ENCODE results near the gene SERBP1. TPM values are rescaled to one million over a fixed set of nuclear protein-coding genes. Genes with fewer than 3 reads are reported as not detected.
"Not testable (repeated sequence)": the region's sequence is repeated elsewhere in the genome, so short reads cannot be mapped to it uniquely, and the experiment has no call there.

Gene SERBP1
- total RNA-seq, 1 experiment from 2014 or later, result 249 TPM

- no peak for DNase-seq (ENCODE audit: low read depth in 1 of 2, low spot score in 2 of 2)
- Histone ChIP-seq H3K9me3 (replicated peaks) (no peaks in the 10 kb centered on the region), H3K27me3 (replicated peaks) (no peaks in the 10 kb centered on the region), H3K4me1 (replicated peaks) (peaks cover 22% of the 10 kb centered on the region), H3K4me3 (no peak overlapping the region), H3K36me3 (peaks cover 12% of the 10 kb centered on the region), H3K27ac (no peak overlapping the region)
Observed at GRCh38 chr1:67433837-67434236, 3.6 kb upstream of the SERBP1 start.

DNA sequence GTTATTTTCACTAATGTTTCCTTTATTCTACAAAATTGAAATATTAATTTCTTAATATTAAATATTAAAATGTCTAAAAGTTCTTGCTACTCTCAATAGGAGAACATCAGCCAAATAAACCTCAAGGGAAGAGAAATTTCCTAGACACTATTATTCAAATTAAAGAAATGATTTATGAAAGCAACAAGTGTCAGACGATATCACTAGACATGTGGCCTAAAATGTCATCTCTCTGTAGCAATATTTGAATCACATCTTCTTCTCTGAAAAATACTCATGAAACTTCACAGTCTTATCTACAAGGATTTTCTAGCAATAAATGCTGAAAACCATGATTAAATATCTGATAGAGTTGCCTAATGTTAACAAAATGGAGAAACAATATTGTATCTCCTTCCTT, 2.5 kb upstream of the SERBP1 start:
- peaks cover 26% of the 10 kb centered on the region for H3K4me1 ChIP-seq (replicated peaks)
- DNase-seq (ENCODE audit: low read depth in 1 of 2, low spot score in 2 of 2), result no peak
- H3K27me3 ChIP-seq (replicated peaks), result no peaks in the 10 kb centered on the region

DNA sequence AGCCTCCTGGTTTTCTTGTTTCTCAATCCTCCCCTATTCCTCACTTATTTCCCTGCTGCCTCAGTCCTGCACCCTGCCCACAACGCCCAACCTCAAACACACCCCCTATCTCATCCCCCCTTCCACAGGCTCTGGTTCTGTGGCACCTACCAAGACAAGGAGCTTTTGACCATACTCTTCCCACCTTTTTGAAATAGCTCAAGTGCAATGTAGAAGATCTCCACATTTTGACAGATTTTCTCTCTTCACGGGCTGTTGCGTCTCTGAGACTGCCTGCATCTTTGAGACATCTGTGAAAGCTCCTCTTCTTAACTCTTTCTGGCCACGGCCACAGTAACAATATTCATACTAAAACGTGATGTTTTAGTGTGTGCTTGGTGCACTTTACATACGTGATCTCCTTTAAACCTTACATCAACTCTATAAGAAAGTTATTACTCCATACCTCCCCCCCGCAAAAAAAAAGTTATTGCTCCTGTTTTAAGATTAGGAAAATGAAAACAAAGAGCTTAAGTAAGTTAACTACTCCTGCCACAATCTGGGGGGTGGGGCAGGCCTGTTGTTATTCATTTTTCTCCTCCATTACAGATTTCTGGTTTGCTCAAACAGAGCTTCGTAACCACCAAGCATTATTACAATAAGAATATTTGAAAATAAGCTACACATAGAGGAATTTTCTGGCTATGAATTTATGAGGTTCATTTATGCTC, 1.8 kb upstream of the SERBP1 start:
- H3K9me3 ChIP-seq (replicated peaks), result no peaks in the 10 kb centered on the region
- H3K4me3 ChIP-seq, result no peak overlapping the region
- peaks cover 31% of the 10 kb centered on the region for H3K4me1 ChIP-seq (replicated peaks)
- H3K27me3 ChIP-seq (replicated peaks), result no peaks in the 10 kb centered on the region
- DNase-seq (ENCODE audit: low read depth in 1 of 2, low spot score in 2 of 2), result no peak
- H3K27ac ChIP-seq, result no peak overlapping the region
- peaks cover 31% of the 10 kb centered on the region for H3K36me3 ChIP-seq

More for the DNA sequence above, 2.5 kb upstream of the SERBP1 start:
- H3K36me3 ChIP-seq, result peaks cover 23% of the 10 kb centered on the region
- no peaks in the 10 kb centered on the region for H3K9me3 ChIP-seq (replicated peaks)
- no peak overlapping the region for H3K27ac ChIP-seq
- H3K4me3 ChIP-seq, result no peak overlapping the region

- no peak for DNase-seq (ENCODE audit: low read depth in 1 of 2, low spot score in 2 of 2)
- peaks cover 31% of the 10 kb centered on the region for H3K4me1 ChIP-seq (replicated peaks)
- H3K27ac ChIP-seq, result peak overlapping the region; percentile 48
Observed at GRCh38 chr1:67431156-67431765, 1.1 kb upstream of the SERBP1 start.

DNA sequence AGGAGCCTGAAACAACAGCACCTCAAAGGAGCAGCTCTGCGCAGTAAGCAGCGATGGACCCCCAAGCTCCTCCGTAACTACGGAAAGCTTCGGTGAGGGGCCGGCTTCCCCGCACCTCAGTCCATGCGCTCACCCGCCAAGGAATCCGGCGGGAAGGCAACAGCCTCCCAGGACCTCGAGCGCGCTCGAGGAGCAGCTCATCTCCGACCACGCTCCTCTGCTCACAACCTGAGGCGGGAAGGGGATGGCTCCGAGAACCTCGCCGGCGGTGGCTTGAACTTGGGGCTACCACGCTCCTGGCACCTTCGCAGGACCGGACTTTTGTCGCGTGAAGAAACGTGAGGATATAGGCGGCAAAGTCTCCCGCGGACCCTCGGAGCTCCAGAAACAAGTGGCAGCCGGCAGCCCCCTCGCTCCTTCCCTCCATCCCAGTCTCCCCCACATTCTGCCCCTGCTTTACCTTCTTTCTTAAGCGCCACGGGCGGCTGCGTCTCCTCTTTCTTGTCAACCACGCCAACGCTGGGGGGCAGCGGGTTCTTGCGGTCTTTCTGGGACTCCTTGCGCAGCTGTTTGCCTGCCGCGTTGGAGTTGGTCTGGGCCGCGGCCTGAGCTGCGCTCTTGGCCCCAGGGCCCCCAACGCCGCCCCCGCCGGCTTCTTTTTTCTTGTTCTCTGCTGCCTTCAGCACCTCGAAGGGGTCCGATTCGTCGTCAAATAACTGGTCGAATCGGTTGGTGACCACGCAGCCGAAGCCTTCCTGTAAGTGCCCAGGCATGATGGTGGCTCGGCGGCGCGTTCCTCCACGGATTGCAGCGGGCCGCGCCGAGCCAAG, 459 bp downstream of the SERBP1 start:
- Histone ChIP-seq H3K4me1 (replicated peaks) (peaks cover 25% of the 10 kb centered on the region), H3K36me3 (peaks cover 50% of the 10 kb centered on the region), H3K4me3 (peak overlapping the region; percentile 59), H3K27me3 (replicated peaks) (no peaks in the 10 kb centered on the region), H3K9me3 (replicated peaks) (no peaks in the 10 kb centered on the region), H3K27ac (peak overlapping the region; percentile 71)
- peak; percentile 41 to 47 for DNase-seq (ENCODE audit: low read depth in 1 of 2, low spot score in 2 of 2)

More at GRCh38 chr1:67431156-67431765, 1.1 kb upstream of the SERBP1 start:
- no peaks in the 10 kb centered on the region for H3K27me3 ChIP-seq (replicated peaks)
- no peaks in the 10 kb centered on the region for H3K9me3 ChIP-seq (replicated peaks)
- H3K36me3 ChIP-seq, result peaks cover 35% of the 10 kb centered on the region
- peak overlapping the region; percentile 59 for H3K4me3 ChIP-seq

- H3K4me3 ChIP-seq, result peak overlapping the region; percentile 59
- peaks cover 23% of the 10 kb centered on the region for H3K4me1 ChIP-seq (replicated peaks)
- peak in 1 of 2 experiments; percentile 30 for DNase-seq (ENCODE audit: low read depth in 1 of 2, low spot score in 2 of 2)
- H3K9me3 ChIP-seq (replicated peaks), result no peaks in the 10 kb centered on the region
- H3K27ac ChIP-seq, result peak overlapping the region; percentile 71
- H3K27me3 ChIP-seq (replicated peaks), result no peaks in the 10 kb centered on the region
- H3K36me3 ChIP-seq, result peaks cover 57% of the 10 kb centered on the region
Observed at GRCh38 chr1:67429011-67429527, 1.1 kb downstream of the SERBP1 start.

DNA sequence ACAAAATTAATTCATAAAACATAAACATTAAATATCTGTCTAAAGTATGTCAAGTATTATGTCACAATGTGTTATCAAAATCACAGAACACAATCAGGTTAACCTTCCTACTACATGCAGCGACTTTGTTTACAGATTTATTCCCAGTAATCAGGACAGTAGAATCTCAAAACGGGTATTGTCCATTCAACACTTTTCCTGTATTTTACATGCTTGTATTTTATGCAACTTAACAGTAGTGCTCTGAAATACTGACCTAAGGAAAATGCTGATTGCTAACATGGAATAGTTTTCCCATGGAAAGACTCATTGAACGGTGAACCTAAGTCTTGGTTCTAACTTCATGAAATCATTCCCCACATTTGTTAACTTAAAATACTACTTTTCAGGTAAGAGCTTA, 2.3 kb downstream of the SERBP1 start:
- no peak for DNase-seq (ENCODE audit: low read depth in 1 of 2, low spot score in 2 of 2)
- peaks cover 15% of the 10 kb centered on the region for H3K4me1 ChIP-seq (replicated peaks)
- no peak overlapping the region for H3K27ac ChIP-seq
- H3K27me3 ChIP-seq (replicated peaks), result no peaks in the 10 kb centered on the region
- H3K36me3 ChIP-seq, result peaks cover 68% of the 10 kb centered on the region
- peak overlapping the region; percentile 59 for H3K4me3 ChIP-seq
- H3K9me3 ChIP-seq (replicated peaks), result no peaks in the 10 kb centered on the region

DNA sequence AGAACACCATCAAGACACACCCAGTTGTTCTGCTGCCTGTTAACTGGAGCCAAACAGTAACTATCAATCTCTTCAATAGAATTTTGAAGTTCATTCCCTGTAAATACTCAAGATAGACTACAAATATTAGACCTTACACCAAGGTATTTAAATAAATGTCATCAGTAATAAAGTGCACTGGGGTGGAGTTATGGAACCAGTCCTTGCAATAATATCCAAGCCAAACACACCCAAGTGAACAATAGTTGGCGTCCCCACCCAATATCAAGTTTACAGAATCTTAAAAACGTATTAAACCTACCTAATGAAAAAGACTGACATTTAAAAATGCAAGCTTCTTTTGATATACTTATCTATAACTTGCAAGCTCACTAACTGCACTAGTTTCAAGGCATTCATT, 2.7 kb downstream of the SERBP1 start:
- Histone ChIP-seq H3K9me3 (replicated peaks) (no peaks in the 10 kb centered on the region), H3K27me3 (replicated peaks) (no peaks in the 10 kb centered on the region), H3K4me1 (replicated peaks) (peaks cover 15% of the 10 kb centered on the region; the same call in 1 of the 2 replicates), H3K4me3 (peak overlapping the region; percentile 59), H3K27ac (no peak overlapping the region), H3K36me3 (peaks cover 73% of the 10 kb centered on the region)
- no peak for DNase-seq (ENCODE audit: low read depth in 1 of 2, low spot score in 2 of 2)

GRCh38 chr1:67420835-67421492, 9.2 kb downstream of the SERBP1 start:
- no peak for DNase-seq (ENCODE audit: low read depth in 1 of 2, low spot score in 2 of 2)
- H3K9me3 ChIP-seq (replicated peaks), result no peaks in the 10 kb centered on the region
- no peaks in the 10 kb centered on the region for H3K27me3 ChIP-seq (replicated peaks)
- H3K36me3 ChIP-seq, result peaks cover 100% of the 10 kb centered on the region
- no peak overlapping the region for H3K4me3 ChIP-seq
- no peaks in the 10 kb centered on the region for H3K4me1 ChIP-seq (replicated peaks)
- H3K27ac ChIP-seq, result no peak overlapping the region

DNA sequence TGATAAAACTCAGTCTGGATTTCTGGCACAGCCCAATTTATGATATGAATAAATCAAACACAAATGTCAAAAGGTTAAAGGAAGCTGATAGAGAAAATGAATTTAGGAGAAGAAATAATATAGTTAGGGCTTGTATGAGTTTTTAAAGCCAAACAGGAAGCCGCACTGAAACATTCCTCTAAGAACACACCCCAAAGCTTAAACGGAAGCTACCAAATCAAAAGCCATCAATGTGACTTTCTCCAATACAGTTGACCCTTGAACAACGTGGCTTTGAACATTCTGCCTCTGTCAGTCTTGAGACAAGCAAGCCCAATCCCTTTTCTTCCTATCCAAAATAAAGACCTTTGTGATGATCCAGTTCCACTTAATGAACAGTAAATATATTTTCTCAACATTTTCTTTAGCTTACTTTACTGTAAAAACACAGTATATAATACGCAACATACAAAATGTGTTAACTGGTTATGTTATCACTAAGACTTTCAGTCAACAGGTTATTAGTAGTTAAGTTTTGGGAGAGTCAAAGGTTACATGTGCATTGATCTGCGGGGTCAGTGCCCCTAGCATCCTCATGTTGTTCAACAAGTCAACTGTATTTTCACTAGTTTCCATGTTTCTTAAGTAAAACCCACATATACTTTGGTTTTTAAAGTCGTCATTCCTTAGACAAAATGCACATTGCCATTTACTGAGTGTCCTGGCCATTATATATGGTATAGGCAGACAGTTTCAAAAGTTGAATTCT, 11.2 kb downstream of the SERBP1 start:
- H3K27me3 ChIP-seq (replicated peaks), result no peaks in the 10 kb centered on the region
- H3K27ac ChIP-seq, result no peak overlapping the region
- no peak for DNase-seq (ENCODE audit: low read depth in 1 of 2, low spot score in 2 of 2)
- no peak overlapping the region for H3K4me3 ChIP-seq
- peaks cover 100% of the 10 kb centered on the region for H3K36me3 ChIP-seq
- H3K9me3 ChIP-seq (replicated peaks), result no peaks in the 10 kb centered on the region
- H3K4me1 ChIP-seq (replicated peaks), result no peaks in the 10 kb centered on the region

DNA sequence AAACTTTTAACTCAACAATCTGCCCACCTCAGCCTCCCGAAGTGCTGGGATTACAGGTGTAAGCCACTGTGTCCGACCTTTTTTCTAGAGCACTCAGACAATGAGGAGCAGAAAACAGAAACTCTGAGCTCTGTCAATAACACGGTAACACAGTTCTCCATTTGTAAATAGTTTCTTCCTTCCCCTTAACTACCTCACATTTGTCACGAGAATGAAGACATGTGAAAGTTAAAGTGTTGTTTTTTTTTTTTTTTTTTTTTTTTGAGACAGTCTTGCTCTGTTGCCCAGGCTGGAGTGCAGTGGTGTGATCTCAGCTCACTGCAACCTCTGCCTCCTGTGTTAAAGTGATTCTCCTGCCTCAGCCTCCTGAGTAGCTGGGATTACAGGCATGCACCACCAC, 12.5 kb downstream of the SERBP1 start:
- H3K4me1 ChIP-seq (replicated peaks); H3K27ac ChIP-seq; H3K27me3 ChIP-seq (replicated peaks); H3K9me3 ChIP-seq (replicated peaks); H3K4me3 ChIP-seq; DNase-seq (ENCODE audit: low read depth in 1 of 2, low spot score in 2 of 2): not testable (repeated sequence)
- H3K36me3 ChIP-seq, result peaks cover 100% of the 10 kb centered on the region

GRCh38 chr1:67415041-67415440, 15.2 kb downstream of the SERBP1 start:
- Histone ChIP-seq H3K4me1 (replicated peaks) (no peaks in the 10 kb centered on the region), H3K9me3 (replicated peaks) (no peaks in the 10 kb centered on the region), H3K4me3 (no peak overlapping the region), H3K27me3 (replicated peaks) (no peaks in the 10 kb centered on the region), H3K36me3 (peaks cover 93% of the 10 kb centered on the region), H3K27ac (no peak overlapping the region)
- DNase-seq (ENCODE audit: low read depth in 1 of 2, low spot score in 2 of 2), result no peak

GRCh38 chr1:67414574-67414973, 15.6 kb downstream of the SERBP1 start:
- Histone ChIP-seq H3K9me3 (replicated peaks) (no peaks in the 10 kb centered on the region), H3K4me3 (no peak overlapping the region), H3K27ac (no peak overlapping the region), H3K4me1 (replicated peaks) (no peaks in the 10 kb centered on the region), H3K27me3 (replicated peaks) (no peaks in the 10 kb centered on the region), H3K36me3 (peaks cover 90% of the 10 kb centered on the region)
- DNase-seq (ENCODE audit: low read depth in 1 of 2, low spot score in 2 of 2), result no peak

Measured in SJSA1 (cell line).